Spleen (tissue), 11 donors: ENCODE data around the gene DNM3. TPM values are rescaled to one million over a fixed set of nuclear protein-coding genes. Genes with fewer than 3 reads are reported as not detected.

Experiments
- DNase-seq: peaks from one replicate; pipeline ENCODE4 v3.0.0-alpha.2; 2020
- H3K27ac ChIP-seq, 8 donors: fragments of 200-600 bp; sonication (generic) in 7 of 8; 1 replicate in 4 of 8; 2 replicates in 4 of 8; pipeline versions ENCODE4 v1.5.0 to v1.8.0; 2016 to 2021; ENCODE audit warnings: inconsistent platforms in 4 of 8, mild to moderate bottlenecking in 4 of 8, moderate library complexity in 1 of 8
- H3K27me3 ChIP-seq, 7 donors: fragments of 200-600 bp; sonication (generic) in 6 of 7; replicated peaks in 1 of 7; 1 replicate in 4 of 7; 2 replicates in 3 of 7; pipeline versions ENCODE4 v1.5.0 to v1.8.0; 2016 to 2021; ENCODE audit warnings: inconsistent platforms in 3 of 7, mild to moderate bottlenecking in 1 of 7
- H3K36me3 ChIP-seq, 6 donors: fragments of 200-600 bp; sonication (generic) in 5 of 6; 1 replicate in 4 of 6; 2 replicates in 2 of 6; pipeline versions ENCODE4 v1.5.0 to v1.8.0; 2016 to 2021; ENCODE audit warnings: inconsistent platforms in 2 of 6
- H3K4me1 ChIP-seq, 6 donors: fragments of 200-600 bp; sonication (generic) in 5 of 6; 1 replicate in 3 of 6; 2 replicates in 3 of 6; pipeline versions ENCODE4 v1.5.0 to v1.8.0; 2016 to 2021; ENCODE audit warnings: inconsistent platforms in 3 of 6
- H3K4me3 ChIP-seq, 8 donors: fragments of 200-600 bp; sonication (generic) in 7 of 8; 1 replicate in 4 of 8; 2 replicates in 4 of 8; pipeline versions ENCODE4 v1.5.0 to v1.8.0; 2016 to 2021; ENCODE audit warnings: inconsistent platforms in 4 of 8, mild to moderate bottlenecking in 4 of 8, moderate library complexity in 2 of 8
- H3K9me3 ChIP-seq, 8 donors: fragments of 200-600 bp; sonication (generic) in 7 of 8; 1 replicate in 4 of 8; 2 replicates in 4 of 8; pipeline versions ENCODE4 v1.5.0 to v1.8.0; 2016 to 2021; ENCODE audit warnings: inconsistent platforms in 4 of 8
- CTCF ChIP-seq, 11 experiments: fragments of 200-600 bp in 7 of 11; fragments of 450-650 bp in 4 of 11; sonication (generic) in 4 of 11; IDR thresholded peaks in 8 of 11; conservative IDR thresholded peaks in 3 of 11; 1 replicate in 7 of 11; 2 replicates in 4 of 11; pipeline versions ENCODE4 v1.4.0 to v1.8.0; 2016 to 2021; ENCODE audit warnings: antibody characterized with exemption in 11 of 11, inconsistent platforms in 4 of 11, mild to moderate bottlenecking in 1 of 11
- POLR2A ChIP-seq, 3 donors: fragments of 450-650 bp; IDR thresholded peaks; one replicate each; pipeline ENCODE4 v1.5.1; 2017; ENCODE audit warnings: antibody characterized with exemption in 3 of 3, mild to moderate bottlenecking in 1 of 3
- POLR2AphosphoS5 ChIP-seq, 3 donors: sonication (generic); formaldehyde crosslinking; IDR thresholded peaks; one replicate each; pipeline ENCODE4 v1.5.1; 2017; ENCODE audit warnings: antibody characterized with exemption in 3 of 3
- WGBS, 5 donors: extraction: QIAGEN DNeasy Blood & Tissue Kit in 3 of 5; methylation state at CpG; one replicate each; pipeline versions ENCODE4 v1.1.5 to v1.1.7; 2013 to 2018; 5-methylcytosine and 5-hydroxymethylcytosine counted together
- intact Hi-C: fragments of 100-400 bp; cut with DNase I; formaldehyde crosslinking; loops from one replicate; pipeline ENCODE4 v1.15.0; 2023; ENCODE audit warnings: low total_unique reads
- polyA plus RNA-seq, 3 donors: library from polyadenylated mRNA; stranded (reverse); fragments of 200-250 nt; gene quantifications; one replicate each; pipeline ENCODE4 v1.2.1, GENCODE V29; 2013
- total RNA-seq, 7 donors: library from RNA; depleted of rRNA in 3 of 7; stranded (reverse); fragments of >200 nt in 3 of 7; fragmentation: NEBNext Ultra II Directional in 4 of 7; extraction: Animal tissue kit (Norgen Biotek cat#: 25700) in 4 of 7; gene quantifications; one replicate each; pipeline versions ENCODE4 v1.1.0 to v1.2.1, GENCODE V29; 2016 to 2021
- donor health status: healthy with polysubstance abuse.
- donor health status: DM: no; HTN: no; CAD: no; lungs with moderate emphysema.
- donor health status: DM: no; HTN: no; CAD: no.
- donor health status: Bipolar disorder and iron deficiency.
- donor health status: healthy.
- donor health status: DM: no; HTN: no; CAD: no.
- donor health status: DM: yes; HTN: yes; CAD: no.

DNM3 gene
- total and polyA plus RNA-seq, 10 donors: 0.61 to 10.2 (median 4.9) TPM

- intact Hi-C loops: no loop called here
- WGBS, 5 donors: 79 to 93% (median 90%) methylated on average over 4 of the region's 4 CpGs
- TF ChIP-seq POLR2A (IDR thresholded peaks at IDR 0.05) (no peak), CTCF (IDR thresholded peaks at IDR 0.05 in 8 of 11, conservative IDR thresholded peaks at IDR 0.05 in 3 of 11) (no peak), POLR2AphosphoS5 (IDR thresholded peaks at IDR 0.05) (no peak)
These were observed 22.2 kb downstream of the DNM3 start for GRCh38 chr1:171863531-171863930.

GRCh38 chr1:171864308-171864707, 23.0 kb downstream of the DNM3 start:
- no peak for DNase-seq
- H3K4me1 ChIP-seq: peaks cover 0 to 14% (median 5%) of the 10 kb centered on the region in 6 donors

More at GRCh38 chr1:171863531-171863930, 22.2 kb downstream of the DNM3 start:
- DNase-seq: no peak
- Histone ChIP-seq H3K27ac (no peak overlapping the region), H3K36me3 (no peaks in the 10 kb centered on the region), H3K4me3 (no peak overlapping the region), H3K9me3 (no peaks in the 10 kb centered on the region), H3K27me3 (no peaks in the 10 kb centered on the region), H3K4me1 (peaks cover 0 to 6% (median under 1%) of the 10 kb centered on the region in 6 donors)

GRCh38 chr1:171865106-171865505, 23.8 kb downstream of the DNM3 start:
- no peak overlapping the region for H3K27ac ChIP-seq
- no peak overlapping the region for H3K4me3 ChIP-seq
- no peaks in the 10 kb centered on the region for H3K27me3 ChIP-seq
- WGBS, 5 donors: 83 to 93% (median 90%) methylated on average over 6 of the region's 6 CpGs
- DNase-seq: no peak
- TF ChIP-seq POLR2A (IDR thresholded peaks at IDR 0.05) (no peak), CTCF (IDR thresholded peaks at IDR 0.05 in 8 of 11, conservative IDR thresholded peaks at IDR 0.05 in 3 of 11) (no peak), POLR2AphosphoS5 (IDR thresholded peaks at IDR 0.05) (no peak)
- no peaks in the 10 kb centered on the region for H3K9me3 ChIP-seq
- no peaks in the 10 kb centered on the region for H3K36me3 ChIP-seq
- H3K4me1 ChIP-seq: peaks cover 0 to 14% (median 5%) of the 10 kb centered on the region in 6 donors
- intact Hi-C loops: no loop called here

More at GRCh38 chr1:171864308-171864707, 23.0 kb downstream of the DNM3 start:
- TF ChIP-seq CTCF (IDR thresholded peaks at IDR 0.05 in 8 of 11, conservative IDR thresholded peaks at IDR 0.05 in 3 of 11): no peak
- TF ChIP-seq POLR2A (IDR thresholded peaks at IDR 0.05): no peak
- no peak for TF ChIP-seq POLR2AphosphoS5 (IDR thresholded peaks at IDR 0.05)
- no peak overlapping the region for H3K27ac ChIP-seq
- no peak overlapping the region for H3K4me3 ChIP-seq
- intact Hi-C loops: no loop called here
- no peaks in the 10 kb centered on the region for H3K36me3 ChIP-seq
- H3K27me3 ChIP-seq: no peaks in the 10 kb centered on the region
- H3K9me3 ChIP-seq: no peaks in the 10 kb centered on the region

- H3K4me3 ChIP-seq: no peak overlapping the region
- H3K27ac ChIP-seq: no peak overlapping the region
- 79 to 89% (median 85%) methylated on average over 2 of the region's 2 CpGs for WGBS, 5 donors
- H3K36me3 ChIP-seq: no peaks in the 10 kb centered on the region
- no peak for DNase-seq
- peaks cover 0 to 14% (median 5%) of the 10 kb centered on the region in 6 donors for H3K4me1 ChIP-seq
- TF ChIP-seq CTCF (IDR thresholded peaks at IDR 0.05 in 8 of 11, conservative IDR thresholded peaks at IDR 0.05 in 3 of 11) (no peak), POLR2AphosphoS5 (IDR thresholded peaks at IDR 0.05) (no peak), POLR2A (IDR thresholded peaks at IDR 0.05) (no peak)
- no peaks in the 10 kb centered on the region for H3K27me3 ChIP-seq
- intact Hi-C loops: no loop called here
- H3K9me3 ChIP-seq: no peaks in the 10 kb centered on the region
These were observed 25.9 kb downstream of the DNM3 start for GRCh38 chr1:171867236-171867635.
